Testis (tissue), 3 donors: Measurements from ENCODE around the gene CCR7. TPM values are rescaled to one million over a fixed set of nuclear protein-coding genes. Genes with fewer than 3 reads are reported as not detected.

Experiments
- DNase-seq: peaks from one replicate; pipeline ENCODE4 v3.0.0-alpha.2; 2019
- H3K27ac ChIP-seq, 2 donors: fragments of 200-600 bp; sonication (generic); one replicate each; pipeline ENCODE4 v1.5.1; 2019
- H3K27me3 ChIP-seq: fragments of 200-600 bp; sonication (generic); one replicate; pipeline ENCODE4 v1.5.1; 2019
- H3K36me3 ChIP-seq: fragments of 200-600 bp; sonication (generic); one replicate; pipeline ENCODE4 v1.5.1; 2017; ENCODE audit warnings: low read depth; ENCODE audit errors: missing control alignments
- H3K4me1 ChIP-seq: fragments of 200-600 bp; sonication (generic); one replicate; pipeline ENCODE4 v1.5.1; 2019
- H3K4me3 ChIP-seq, 2 donors: fragments of 200-600 bp; sonication (generic); one replicate each; pipeline ENCODE4 v1.5.1; 2017 to 2019
- H3K9me3 ChIP-seq: fragments of 200-600 bp; sonication (generic); one replicate; pipeline ENCODE4 v1.5.1; 2017
- CTCF ChIP-seq, 3 experiments: fragments of 450-650 bp in 2 of 3; fragments of 200-600 bp in 1 of 3; sonication (generic) in 1 of 3; IDR thresholded peaks; one replicate each; pipeline ENCODE4 v1.5.1; 2016 to 2019; ENCODE audit warnings: antibody characterized with exemption in 3 of 3, mild to moderate bottlenecking in 2 of 3, moderate library complexity in 1 of 3
- POLR2A ChIP-seq: fragments of 450-650 bp; IDR thresholded peaks from one replicate; pipeline ENCODE4 v1.6.1; 2017; ENCODE audit warnings: antibody characterized with exemption, mild to moderate bottlenecking, moderate library complexity
- WGBS, 2 donors: methylation state at CpG; one replicate each; pipeline ENCODE4 v1.1.5; 2018; 5-methylcytosine and 5-hydroxymethylcytosine counted together
- intact Hi-C: fragments of 100-400 bp; cut with DNase I; formaldehyde crosslinking; loops from one replicate; pipeline ENCODE4 v1.15.1; 2023; ENCODE audit warnings: low total_unique reads
- polyA plus RNA-seq: library from polyadenylated mRNA; stranded (reverse); fragments of 350-450 nt; fragmentation: Illumina TruSeq; extraction: RNeasy Lipid Tissue Mini Kit (QIAGEN cat#74804); gene quantifications from one replicate; pipeline ENCODE4 v1.2.3, GENCODE V29; 2014; ENCODE audit warnings: low read depth, low replicate concordance; ENCODE audit not compliant: insufficient read depth
- total RNA-seq, 2 donors: library from RNA; depleted of rRNA; stranded (reverse); fragments of >200 nt; gene quantifications; one replicate each; pipeline ENCODE4 v1.2.3, GENCODE V29; 2016

CCR7 gene
- total and polyA plus RNA-seq, 3 donors from 2014 or later, result 0.87 to 1.5 (median 1.3) TPM

GRCh38 chr17:40535438-40535837, 29.8 kb downstream of the CCR7 start:
- DNase-seq, result no peak
- H3K27me3 ChIP-seq, result no peaks in the 10 kb centered on the region
- H3K36me3 ChIP-seq, result no peaks in the 10 kb centered on the region
- intact Hi-C loops, result no loop called here
- no peak overlapping the region for H3K4me3 ChIP-seq
- peak overlapping the region; percentile 46 to 76 for H3K27ac ChIP-seq
- TF ChIP-seq POLR2A, result no peak
- no peak for TF ChIP-seq CTCF (IDR thresholded peaks at IDR 0.05)
- peaks cover 51% of the 10 kb centered on the region for H3K4me1 ChIP-seq
- 90 to 96% methylated on average over 4 of the region's 4 CpGs for WGBS, 2 donors
- no peaks in the 10 kb centered on the region for H3K9me3 ChIP-seq

GRCh38 chr17:40534371-40535189, 30.7 kb downstream of the CCR7 start:
- H3K27ac ChIP-seq, result peak overlapping the region in 1 of 2 donors; percentile 28
- peaks cover 44% of the 10 kb centered on the region for H3K4me1 ChIP-seq
- no peak overlapping the region for H3K4me3 ChIP-seq
- TF ChIP-seq POLR2A (no peak), CTCF (IDR thresholded peaks at IDR 0.05) (no peak)
- no peak for DNase-seq
- no peaks in the 10 kb centered on the region for H3K9me3 ChIP-seq
- no peaks in the 10 kb centered on the region for H3K27me3 ChIP-seq
- 87 to 88% methylated on average over 11 of the region's 11 CpGs for whole genome bisulfite sequencing, 2 donors
- H3K36me3 ChIP-seq, result no peaks in the 10 kb centered on the region
- intact Hi-C loops, result no loop called here

GRCh38 chr17:40533896-40534295, 31.4 kb downstream of the CCR7 start:
- intact Hi-C loops, result no loop called here
- TF ChIP-seq CTCF (IDR thresholded peaks at IDR 0.05) (no peak), POLR2A (no peak)
- no peaks in the 10 kb centered on the region for H3K9me3 ChIP-seq
- no peak for DNase-seq
- H3K27ac ChIP-seq, result peak overlapping the region in 1 of 2 donors; percentile 28
- WGBS, 2 donors, result 63 to 73% methylated on average over 4 of the region's 4 CpGs
- H3K36me3 ChIP-seq, result no peaks in the 10 kb centered on the region
- no peaks in the 10 kb centered on the region for H3K27me3 ChIP-seq
- H3K4me1 ChIP-seq, result peaks cover 41% of the 10 kb centered on the region
- H3K4me3 ChIP-seq, result no peak overlapping the region

- peaks cover 33% of the 10 kb centered on the region for H3K4me1 ChIP-seq
- 47 to 56% methylated on average over 6 of the region's 6 CpGs for WGBS, 2 donors
- no peak for TF ChIP-seq CTCF (IDR thresholded peaks at IDR 0.05)
- no peak for TF ChIP-seq POLR2A
- no peak for DNase-seq
- no peaks in the 10 kb centered on the region for H3K9me3 ChIP-seq
- intact Hi-C loops, result no loop called here
- no peak overlapping the region for H3K27ac ChIP-seq
- no peaks in the 10 kb centered on the region for H3K36me3 ChIP-seq
- no peaks in the 10 kb centered on the region for H3K27me3 ChIP-seq
- H3K4me3 ChIP-seq, result no peak overlapping the region
Observed at GRCh38 chr17:40532520-40533253, 32.6 kb downstream of the CCR7 start.
